Aorta (tissue), 5 donors: Measurements from ENCODE around the gene AGPAT1. TPM values are rescaled to one million over a fixed set of nuclear protein-coding genes. Genes with fewer than 3 reads are reported as not detected.
A peak's percentile ranks its signal among the peaks of the same experiment; 100 is the strongest.
"Not testable (repeated sequence)": the region's sequence is repeated elsewhere in the genome, so short reads cannot be mapped to it uniquely, and the experiment has no call there.

Experiments
- ATAC-seq: fragments of 200-7000 bp; cut with Tn5 transposase; one replicate; pipeline ENCODE4 v1.9.1; 2022; ENCODE audit warnings: moderate library complexity; ENCODE audit not compliant: low FRiP score
- DNase-seq, 2 donors: peaks; one replicate each; pipeline ENCODE4 v3.0.0-alpha.2; 2020
- H3K27ac ChIP-seq, 2 donors: one replicate each; pipeline ENCODE4 v1.5.1; 2013; ENCODE audit warnings: low read length in 2 of 2, mild to moderate bottlenecking in 2 of 2, moderate library complexity in 2 of 2, control low read depth in 1 of 2, inconsistent platforms in 1 of 2, low read depth in 1 of 2
- H3K27me3 ChIP-seq, 2 donors: one replicate each; pipeline ENCODE4 v1.6.1; 2013; ENCODE audit warnings: control low read depth in 1 of 2, low read length in 1 of 2, mild to moderate bottlenecking in 1 of 2, moderate library complexity in 1 of 2; ENCODE audit not compliant: insufficient read depth in 2 of 2, control insufficient read depth in 1 of 2
- H3K36me3 ChIP-seq, 2 donors: one replicate each; pipeline ENCODE4 v1.6.1; 2013; ENCODE audit warnings: control low read depth in 1 of 2, low read length in 1 of 2, mild to moderate bottlenecking in 1 of 2; ENCODE audit not compliant: insufficient read depth in 2 of 2, control insufficient read depth in 1 of 2
- H3K4me1 ChIP-seq, 2 donors: one replicate each; pipeline ENCODE4 v1.6.1; 2013; ENCODE audit warnings: low read length in 2 of 2, control low read depth in 1 of 2, mild to moderate bottlenecking in 1 of 2, moderate library complexity in 1 of 2; ENCODE audit not compliant: insufficient read depth in 2 of 2, control insufficient read depth in 1 of 2
- H3K4me3 ChIP-seq, 2 donors: one replicate each; pipeline ENCODE4 v1.5.1; 2013; ENCODE audit warnings: low read length in 2 of 2, control low read depth in 1 of 2, mild to moderate bottlenecking in 1 of 2
- H3K9me3 ChIP-seq: one replicate; pipeline ENCODE4 v1.6.1; 2013; ENCODE audit warnings: mild to moderate bottlenecking, low read length; ENCODE audit not compliant: control insufficient read depth
- WGBS, 2 donors: extraction: QIAGEN DNeasy Blood & Tissue Kit; methylation state at CpG; one replicate each; pipeline ENCODE4 v1.1.7; 2013; 5-methylcytosine and 5-hydroxymethylcytosine counted together
- intact Hi-C, 2 donors: fragments of 100-400 bp; cut with DNase I; formaldehyde crosslinking; loops; one replicate each; pipeline versions ENCODE4 v1.14.2 to v1.15.0; 2022
- polyA plus RNA-seq, 2 donors: library from polyadenylated mRNA; stranded (reverse); fragments of 200-250 nt; gene quantifications; one replicate each; pipeline ENCODE4 v1.2.3, GENCODE V29; 2013
- total RNA-seq, 2 donors: library from RNA; stranded (reverse); fragmentation: NEBNext Ultra II Directional; extraction: Animal tissue kit (Norgen Biotek cat#: 25700); gene quantifications; one replicate each; pipeline ENCODE4 v1.2.1, GENCODE V29; 2021
- donor health status: healthy with polysubstance abuse.
- donor health status: Bipolar disorder and iron deficiency.
- donor health status: DM: no; HTN: no; CAD: no.
- donor health status: DM: no; HTN: no; CAD: no.
- donor health status: DM: yes; HTN: yes; CAD: no.

Gene AGPAT1
- total and polyA plus RNA-seq, 4 donors: 36.2 to 54.8 (median 42.3) TPM

DNA sequence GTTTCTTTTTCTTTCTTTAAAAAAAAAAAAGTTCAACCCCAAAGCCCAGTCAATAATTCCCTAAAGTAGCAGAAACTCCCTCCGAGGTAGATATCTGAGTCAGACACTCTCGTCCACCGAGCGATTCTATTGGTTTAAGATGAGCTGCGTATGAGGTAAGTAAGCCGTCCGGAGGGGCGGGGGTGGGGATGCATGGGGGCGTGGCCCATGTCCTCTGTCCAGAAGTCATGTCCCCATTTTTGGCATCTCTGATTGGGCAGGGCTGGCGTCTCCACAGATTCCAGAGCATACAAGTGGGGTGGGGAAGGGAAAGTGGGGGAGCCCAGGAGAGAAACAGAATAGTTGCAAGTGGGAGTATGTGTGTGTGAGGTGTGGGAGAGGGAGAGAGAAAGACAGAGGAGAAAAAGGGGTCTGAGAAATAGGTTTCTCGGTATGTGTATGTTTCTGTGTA is 9.8 kb upstream of the AGPAT1 start:
- DNase-seq (peak; percentile 85 to 93), ATAC-seq (peak; percentile 73)
- H3K4me1 ChIP-seq, H3K27me3 ChIP-seq, intact Hi-C loops, H3K36me3 ChIP-seq, H3K27ac ChIP-seq, H3K4me3 ChIP-seq, H3K9me3 ChIP-seq: not testable (repeated sequence)
- WGBS, 2 donors: 8% methylated on average over 11 of the region's 11 CpGs

DNA sequence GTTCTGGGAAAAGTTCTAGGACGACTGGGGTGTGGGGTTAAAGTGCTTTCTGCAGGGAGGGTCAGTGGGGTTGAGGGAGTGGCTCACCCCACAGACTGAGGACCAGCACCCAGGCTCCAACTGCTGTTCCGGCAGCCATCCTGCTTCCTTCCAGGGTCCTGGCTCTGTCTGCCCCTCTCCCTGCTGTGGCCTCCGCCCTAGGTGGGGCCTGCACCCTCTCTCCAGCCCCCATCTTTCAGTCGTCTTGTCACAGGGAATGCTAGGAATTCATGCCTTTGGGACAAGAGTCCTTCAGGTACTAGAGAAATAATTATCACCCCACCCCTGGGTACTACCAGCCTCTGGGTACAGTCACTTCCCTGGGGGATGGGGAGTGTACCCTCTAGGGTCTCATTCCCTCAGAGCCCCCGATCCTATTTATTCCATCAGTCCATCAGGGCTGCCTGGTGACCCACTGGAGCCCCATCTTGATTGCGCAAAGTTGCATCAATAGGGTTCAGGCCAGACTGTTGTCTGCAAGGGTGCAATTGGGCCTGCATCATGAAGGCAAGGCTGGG is 8.3 kb upstream of the AGPAT1 start, which contains the start of gene AGER:
TSS of gene AGER (minus strand) at position 170 of the 557 bp plus-strand sequence. CDS start at position 139, 31 bp downstream.
- DNase-seq (peak in 1 of 2 donors; percentile 71), ATAC-seq (no peak)
- Histone ChIP-seq H3K4me1 (no peaks in the 10 kb centered on the region), H3K27me3 (no peaks in the 10 kb centered on the region), H3K27ac (no peak within 1 kb of the TSS), H3K4me3 (no peak within 1 kb of the TSS), H3K36me3 (no peaks in the 10 kb centered on the region), H3K9me3 (no peaks in the 10 kb centered on the region)
- 61 to 68% methylated on average over 6 of the region's 6 CpGs for WGBS, 2 donors
- intact Hi-C loops: no loop called here

DNA sequence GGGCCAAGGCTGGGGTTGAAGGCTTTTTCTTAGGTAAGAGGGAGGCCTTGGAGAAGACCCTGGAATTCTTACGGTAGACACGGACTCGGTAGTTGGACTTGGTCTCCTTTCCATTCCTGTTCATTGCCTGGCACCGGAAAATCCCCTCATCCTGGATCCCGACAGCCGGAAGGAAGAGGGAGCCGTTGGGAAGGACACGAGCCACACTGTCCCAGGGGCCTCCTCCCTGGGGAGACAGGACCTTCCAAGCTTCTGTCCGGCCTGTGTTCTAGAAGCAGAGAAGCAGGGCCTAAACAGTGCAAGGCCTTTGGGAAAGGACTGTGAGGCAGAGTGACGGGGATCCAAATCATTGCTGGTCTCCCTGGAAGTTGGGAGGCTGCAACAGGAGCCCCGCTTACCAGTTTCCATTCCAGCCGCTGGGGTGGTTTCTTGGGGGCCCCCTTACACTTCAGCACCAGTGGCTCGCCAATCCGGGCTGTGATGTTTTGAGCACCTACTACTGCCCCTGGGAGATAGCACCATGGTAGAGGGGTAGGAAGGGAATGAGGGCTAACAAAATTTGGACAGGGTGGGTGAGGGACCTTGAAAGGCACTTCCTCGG is 7.7 kb upstream of the AGPAT1 start:
- DNase-seq (peak in 1 of 2 donors; percentile 32), ATAC-seq (no peak)
- no peaks in the 10 kb centered on the region for H3K27me3 ChIP-seq
- 73 to 79% methylated on average over 15 of the region's 15 CpGs for WGBS, 2 donors
- intact Hi-C loops: no loop called here
- H3K4me1 ChIP-seq: no peaks in the 10 kb centered on the region
- no peaks in the 10 kb centered on the region for H3K9me3 ChIP-seq
- H3K36me3 ChIP-seq: no peaks in the 10 kb centered on the region
- H3K27ac ChIP-seq: no peak overlapping the region
- H3K4me3 ChIP-seq: no peak overlapping the region

DNA sequence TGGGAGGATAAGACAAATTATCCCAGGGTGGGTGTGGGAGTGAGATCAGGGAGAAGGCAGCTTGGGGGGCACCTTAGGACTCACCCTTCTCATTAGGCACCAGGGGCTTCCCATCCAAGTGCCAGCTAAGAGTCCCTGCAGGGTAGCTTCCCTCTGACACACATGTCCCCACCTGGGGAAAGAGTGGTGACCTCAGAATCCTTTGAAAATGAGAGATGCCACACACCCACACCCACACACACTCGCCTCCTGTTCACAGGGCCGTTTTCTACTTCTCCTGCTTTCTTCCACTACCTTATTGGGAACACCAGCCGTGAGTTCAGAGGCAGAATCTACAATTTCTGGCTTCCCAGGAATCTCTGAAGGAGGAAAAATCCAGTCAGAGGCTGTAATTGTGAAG is 7.1 kb upstream of the AGPAT1 start:
- WGBS, 2 donors: 79 to 83% methylated on average over 3 of the region's 3 CpGs
- H3K27me3 ChIP-seq: no peaks in the 10 kb centered on the region
- H3K4me1 ChIP-seq: no peaks in the 10 kb centered on the region
- DNase-seq: peak in 1 of 2 donors; percentile 15
- intact Hi-C loops: no loop called here
- no peak overlapping the region for H3K27ac ChIP-seq
- no peak overlapping the region for H3K4me3 ChIP-seq
- H3K9me3 ChIP-seq: no peaks in the 10 kb centered on the region
- ATAC-seq: no peak
- no peaks in the 10 kb centered on the region for H3K36me3 ChIP-seq

DNA sequence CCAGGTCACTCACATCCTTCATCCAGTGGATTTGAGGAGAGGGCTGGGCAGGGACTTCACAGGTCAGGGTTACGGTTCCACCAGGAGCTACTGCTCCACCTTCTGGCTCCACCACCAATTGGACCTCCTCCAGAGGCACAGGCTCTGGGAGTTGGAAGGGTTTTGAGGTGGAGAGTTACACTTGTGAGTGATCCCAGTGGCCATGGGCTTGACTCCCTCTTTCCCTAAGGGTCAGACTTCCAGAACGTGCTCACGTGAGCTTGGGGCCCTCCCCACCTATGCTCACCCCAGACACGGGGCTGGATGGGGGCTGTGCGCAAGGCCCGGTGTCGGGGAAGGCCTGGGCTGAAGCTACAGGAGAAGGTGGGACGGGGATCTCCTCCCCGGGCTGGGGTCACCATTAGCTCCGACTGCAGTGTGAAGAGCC is 6.7 kb upstream of the AGPAT1 start:
- ATAC-seq: no peak
- no peaks in the 10 kb centered on the region for H3K36me3 ChIP-seq
- intact Hi-C loops: no loop called here

DNA sequence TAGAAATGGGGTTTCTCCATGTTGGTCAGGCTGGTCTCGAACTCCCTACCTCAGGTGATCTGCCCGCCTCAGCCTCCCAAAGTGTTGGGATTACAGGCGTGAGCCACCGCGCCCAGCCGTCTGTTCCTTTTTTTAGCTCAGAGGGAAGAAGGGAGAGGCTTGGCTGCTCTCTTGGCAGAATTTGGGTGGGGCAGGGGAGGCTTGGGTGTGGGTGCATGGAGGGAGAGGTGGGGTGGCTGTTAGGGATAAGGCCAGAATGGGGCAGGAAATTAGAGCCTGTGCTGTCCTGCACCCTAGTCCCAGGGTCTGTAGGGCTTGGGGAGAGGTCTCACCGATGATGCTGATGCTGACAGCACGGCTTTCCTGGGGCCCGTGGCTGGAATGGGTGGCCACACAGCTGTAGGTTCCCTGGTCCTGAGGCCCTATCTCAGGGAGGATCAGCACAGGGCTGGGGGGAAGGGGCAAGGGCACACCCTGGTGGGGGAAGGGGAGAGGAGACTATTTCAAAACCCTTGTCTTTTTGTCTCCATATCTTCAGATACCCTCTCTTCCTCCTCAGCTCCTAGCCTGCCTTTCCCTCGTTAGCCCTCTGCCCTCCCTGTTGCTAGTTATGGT is 6.1 kb upstream of the AGPAT1 start:
- DNase-seq: peak in 1 of 2 donors; percentile 53
- no peak for ATAC-seq
- Histone ChIP-seq H3K27me3 (no peaks in the 10 kb centered on the region), H3K36me3 (no peaks in the 10 kb centered on the region), H3K4me3 (no peak overlapping the region), H3K27ac (no peak overlapping the region), H3K4me1 (no peaks in the 10 kb centered on the region), H3K9me3 (no peaks in the 10 kb centered on the region)
- intact Hi-C loops: no loop called here
- WGBS, 2 donors: 80 to 82% methylated on average over 10 of the region's 10 CpGs

More for the DNA sequence above, 6.7 kb upstream of the AGPAT1 start:
- no peak overlapping the region for H3K4me3 ChIP-seq
- DNase-seq: peak in 1 of 2 donors; percentile 68
- H3K27ac ChIP-seq: no peak overlapping the region
- no peaks in the 10 kb centered on the region for H3K9me3 ChIP-seq
- H3K4me1 ChIP-seq: no peaks in the 10 kb centered on the region
- H3K27me3 ChIP-seq: no peaks in the 10 kb centered on the region
- WGBS, 2 donors: 77 to 78% methylated on average over 10 of the region's 10 CpGs

DNA sequence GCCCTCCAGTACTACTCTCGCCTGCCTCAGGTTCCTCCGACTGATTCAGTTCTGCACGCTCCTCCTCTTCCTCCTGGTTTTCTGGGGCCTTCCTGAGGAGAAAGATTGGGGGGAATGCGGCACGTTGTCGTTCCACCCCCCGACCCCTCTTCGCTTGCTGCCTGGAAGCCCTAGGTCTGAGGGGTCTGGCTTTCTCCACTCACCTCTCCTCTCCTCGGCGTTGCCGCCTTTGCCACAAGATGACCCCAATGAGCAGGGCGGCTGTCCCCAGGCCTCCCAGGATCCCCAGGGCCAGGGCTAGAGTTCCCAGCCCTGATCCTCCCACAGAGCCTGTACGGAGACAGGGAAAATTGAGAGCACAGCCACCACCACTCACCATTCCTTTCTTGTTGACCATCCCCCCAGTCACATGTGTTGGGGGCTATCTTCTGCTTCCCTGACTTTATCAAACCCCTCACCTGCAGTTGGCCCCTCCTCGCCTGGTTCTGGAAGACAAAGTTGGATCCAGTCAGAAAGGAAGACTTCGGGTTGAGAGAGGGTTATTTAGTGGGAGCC is 5.3 kb upstream of the AGPAT1 start:
- intact Hi-C loops: no loop called here
- WGBS, 2 donors: 83 to 88% methylated on average over 14 to 15 of the region's 15 CpGs
- Histone ChIP-seq H3K27ac (no peak overlapping the region), H3K9me3 (no peaks in the 10 kb centered on the region), H3K4me3 (no peak overlapping the region), H3K4me1 (peaks cover 0 to 2% of the 10 kb centered on the region in 2 donors), H3K27me3 (no peaks in the 10 kb centered on the region), H3K36me3 (no peaks in the 10 kb centered on the region)
- ATAC-seq (no peak), DNase-seq (peak in 1 of 2 donors; percentile 60)

DNA sequence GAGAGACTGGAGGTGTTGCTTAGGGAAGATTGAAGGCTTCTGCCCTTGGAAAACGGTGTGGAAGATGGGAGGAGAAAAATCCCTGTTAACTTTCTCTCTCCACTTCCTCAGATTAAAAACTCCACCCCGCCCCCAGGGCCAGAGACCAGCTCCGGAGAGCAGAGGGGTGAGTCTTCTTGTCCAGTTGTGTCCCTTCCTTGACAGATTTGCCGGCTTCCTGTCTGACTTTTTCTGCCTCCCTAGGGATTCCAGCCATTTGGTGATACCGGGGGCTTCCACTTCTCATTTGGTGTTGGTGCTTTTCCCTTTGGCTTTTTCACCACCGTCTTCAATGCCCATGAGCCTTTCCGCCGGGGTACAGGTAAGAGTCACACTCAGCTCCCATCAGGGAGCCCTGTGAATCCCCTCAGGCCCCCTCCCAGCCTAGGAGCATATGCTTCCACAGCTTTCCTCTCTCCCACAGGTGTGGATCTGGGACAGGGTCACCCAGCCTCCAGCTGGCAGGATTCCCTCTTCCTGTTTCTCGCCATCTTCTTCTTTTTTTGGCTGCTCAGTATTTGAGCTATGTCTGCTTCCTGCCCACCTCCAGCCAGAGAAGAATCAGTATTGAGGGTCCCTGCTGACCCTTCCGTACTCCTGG is 4.0 kb upstream of the AGPAT1 start:
- 73 to 81% methylated on average over 10 of the region's 10 CpGs for WGBS, 2 donors
- Histone ChIP-seq H3K36me3 (no peaks in the 10 kb centered on the region), H3K4me3 (no peak overlapping the region), H3K9me3 (no peaks in the 10 kb centered on the region), H3K27me3 (no peaks in the 10 kb centered on the region), H3K4me1 (peaks cover 0 to 2% of the 10 kb centered on the region in 2 donors), H3K27ac (no peak overlapping the region)
- no peak for ATAC-seq
- intact Hi-C loops: loop anchor here in 1 of 2 donors (5.0 to 10.0 kb wide), 4 partner anchors 205 to 638 kb away; partner anchors contain the start of genes DDX39B, DXO and ZBTB12
- peak; percentile 41 to 69 for DNase-seq
